Activated CD8-positive, alpha-beta memory T cell treated with anti-CD3 and anti-CD28 coated beads, Interleukin-2, amount 50 U/mL, for 1 hour (primary cell): ENCODE data around the gene CCDC182.

ENCODE experiments used
- DNase-seq: peaks from one replicate; pipeline ENCODE4 v3.0.0-alpha.2; 2020; ENCODE audit errors: extremely low read depth

CCDC182 gene

GRCh38 chr17:57727630-57728175 lies 17.4 kb downstream of the CCDC182 start:
- no peak for DNase-seq

DNA sequence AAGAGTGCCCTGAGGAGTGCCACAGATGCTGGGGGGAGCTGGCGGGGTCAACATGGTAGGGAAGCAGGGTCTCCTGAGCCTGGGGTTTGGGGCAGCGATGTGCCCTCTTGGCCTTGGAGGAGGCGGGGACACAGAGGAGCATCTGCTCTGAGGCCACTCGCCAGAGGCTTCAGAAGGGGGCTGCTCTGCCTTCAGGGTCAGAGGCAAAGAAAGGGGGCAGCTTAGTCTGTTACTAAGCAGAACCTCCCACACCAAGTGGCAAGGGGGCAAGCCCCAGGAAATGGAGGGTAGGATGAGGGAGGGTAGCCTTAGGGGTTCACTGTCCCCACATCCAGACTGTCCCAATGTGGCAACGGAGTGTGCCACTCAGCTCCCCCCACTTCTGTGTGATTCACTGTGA lies 18.3 kb downstream of the CCDC182 start:
- no peak for DNase-seq

DNA sequence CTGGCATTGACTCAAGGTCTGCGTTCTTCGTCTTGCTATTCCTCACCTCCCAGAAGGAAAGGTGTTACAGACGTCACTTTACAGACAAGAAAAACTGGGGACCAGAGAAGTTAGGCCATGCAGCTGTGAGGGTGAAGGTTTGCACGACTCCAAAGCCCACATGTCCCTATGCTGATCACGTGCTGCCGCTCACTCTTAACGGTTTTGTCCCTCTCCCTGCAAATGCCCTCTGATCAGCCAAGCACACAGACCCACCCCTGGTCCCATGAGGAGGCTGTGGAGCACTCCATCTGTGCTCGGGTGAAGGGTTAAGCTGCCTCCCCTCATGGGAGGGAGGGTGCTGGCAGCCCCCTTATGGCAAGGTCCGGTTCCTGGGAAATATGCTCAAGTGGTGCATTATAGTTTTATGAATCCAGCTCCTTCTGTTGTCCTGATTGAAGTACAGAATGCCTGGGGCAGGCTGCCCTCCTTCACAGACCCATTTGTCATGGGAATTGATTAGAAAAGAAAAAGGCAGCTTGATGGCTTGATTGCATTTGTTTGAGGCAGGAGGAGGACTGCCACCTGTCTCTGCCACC lies 18.8 kb downstream of the CCDC182 start:
- DNase-seq, result no peak

DNA sequence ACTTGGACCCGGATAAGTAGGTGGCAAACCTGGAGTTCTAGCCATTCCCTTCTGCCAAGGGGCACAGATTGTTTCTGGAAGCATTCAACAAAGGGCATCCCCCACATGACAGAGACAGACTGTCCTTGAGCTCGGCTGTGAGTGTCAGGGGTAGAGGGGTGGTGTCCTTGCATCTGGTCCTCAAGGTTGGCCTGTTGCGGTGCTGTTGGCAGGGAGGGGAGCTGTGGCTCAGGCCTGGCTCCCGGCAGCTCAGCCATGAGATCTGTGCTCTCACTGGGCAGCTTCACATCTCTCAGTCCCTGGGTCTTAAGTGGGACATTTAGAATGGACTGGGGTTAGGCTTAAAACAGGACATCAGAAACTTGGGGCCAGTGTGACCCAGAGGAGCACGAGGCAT lies 20.4 kb downstream of the CCDC182 start:
- no peak for DNase-seq

DNA sequence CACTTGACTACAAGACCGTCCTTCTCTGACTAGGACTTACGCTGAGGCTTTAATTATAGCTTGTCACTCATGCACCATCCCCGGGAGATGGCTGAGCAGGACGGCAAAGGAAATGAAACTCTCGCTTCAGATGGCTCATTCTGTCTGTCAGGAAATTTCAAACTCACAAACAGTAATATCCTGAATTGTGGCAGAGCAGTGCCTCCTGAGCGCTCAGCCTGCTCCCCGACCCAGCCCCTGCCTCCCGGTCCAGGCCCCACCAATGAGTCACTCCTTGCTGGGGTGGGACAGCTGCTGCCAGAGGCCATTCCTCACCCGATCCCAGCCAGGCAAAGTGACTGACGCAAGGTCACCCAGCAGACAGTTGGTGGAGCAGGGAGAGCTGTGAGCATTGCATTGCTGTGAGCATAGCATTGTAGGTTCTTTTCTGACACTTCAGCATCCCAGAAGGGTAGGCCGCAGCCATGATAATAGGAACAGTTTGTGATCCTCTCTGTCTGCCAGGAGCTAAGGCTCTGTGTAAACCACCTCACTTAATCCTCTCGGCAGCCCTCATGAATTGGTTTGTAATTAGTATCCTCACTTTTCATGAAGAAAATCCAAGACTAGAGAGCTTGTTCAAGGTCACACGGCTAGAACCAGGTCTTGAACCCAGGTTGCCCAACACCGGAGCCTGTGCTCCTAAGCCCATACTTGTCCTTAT lies 20.9 kb downstream of the CCDC182 start:
- DNase-seq, result no peak

DNA sequence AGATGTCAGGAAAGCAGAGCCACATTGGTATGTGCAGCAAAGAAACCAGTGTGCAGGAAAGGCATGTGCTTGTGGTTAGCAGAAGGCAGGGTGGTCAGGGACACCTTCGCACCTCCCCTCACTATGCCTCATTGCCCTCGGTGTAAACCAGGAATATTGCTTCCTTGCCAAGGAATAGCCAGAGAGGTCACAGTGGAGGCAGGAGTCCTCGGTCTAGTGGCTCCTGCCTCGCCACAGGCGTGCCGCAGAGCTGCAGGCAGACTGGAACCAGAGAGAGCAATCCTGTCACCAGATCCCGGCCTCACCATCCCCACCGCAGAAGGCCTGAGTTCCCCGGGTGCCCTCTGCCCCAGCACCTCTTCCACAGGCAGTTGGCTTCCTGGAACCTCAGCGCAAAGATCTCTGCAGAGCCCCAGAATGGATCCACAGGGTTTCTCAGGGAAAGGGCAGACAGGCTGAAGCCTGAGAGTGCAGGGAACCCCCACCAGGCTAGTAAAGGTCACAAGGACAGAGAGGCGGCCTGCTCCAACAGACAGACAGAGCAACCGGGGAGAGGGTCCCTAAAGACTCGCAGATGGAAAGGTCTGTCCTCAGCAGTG lies 21.6 kb downstream of the CCDC182 start:
- no peak for DNase-seq

DNA sequence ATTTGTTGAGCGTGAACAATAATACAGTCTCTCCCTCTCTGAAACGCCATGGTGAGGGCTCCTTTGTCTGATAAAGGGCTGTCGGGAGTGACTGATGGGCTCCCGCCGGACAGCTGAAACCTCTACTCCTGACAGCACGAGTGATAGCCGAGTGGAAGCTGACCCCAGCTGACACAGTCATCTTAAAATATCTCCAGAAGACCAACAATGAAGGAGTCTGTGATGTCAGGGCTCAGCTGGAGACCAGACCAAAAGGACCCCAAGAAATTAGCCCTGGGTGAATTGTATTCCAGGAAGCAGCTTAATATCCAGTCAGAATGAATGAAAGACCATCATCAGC lies 22.4 kb downstream of the CCDC182 start:
- no peak for DNase-seq

GRCh38 chr17:57721967-57722703 lies 23.0 kb downstream of the CCDC182 start:
- DNase-seq, result no peak

GRCh38 chr17:57720386-57721035 lies 24.6 kb downstream of the CCDC182 start:
- DNase-seq, result no peak

DNA sequence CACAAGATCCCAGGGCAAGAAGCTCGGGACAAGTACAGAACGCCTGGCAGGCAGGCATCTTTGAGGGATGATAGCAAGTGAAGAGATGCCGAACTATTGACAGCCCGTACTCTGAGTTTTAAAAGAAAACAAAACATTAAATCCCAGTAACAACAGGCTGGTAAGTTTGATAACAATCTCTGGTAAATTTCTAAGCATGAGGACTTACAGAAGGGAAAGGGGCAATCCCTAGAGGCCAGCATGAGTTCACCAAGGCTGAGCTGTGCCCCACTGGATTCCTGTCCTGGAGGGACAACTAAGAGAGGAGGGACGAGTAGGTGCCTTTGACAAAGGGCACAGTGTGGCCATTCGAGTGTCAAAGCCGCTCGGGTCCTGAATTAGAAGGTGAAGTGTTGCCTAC lies 26.2 kb downstream of the CCDC182 start:
- no peak for DNase-seq

DNA sequence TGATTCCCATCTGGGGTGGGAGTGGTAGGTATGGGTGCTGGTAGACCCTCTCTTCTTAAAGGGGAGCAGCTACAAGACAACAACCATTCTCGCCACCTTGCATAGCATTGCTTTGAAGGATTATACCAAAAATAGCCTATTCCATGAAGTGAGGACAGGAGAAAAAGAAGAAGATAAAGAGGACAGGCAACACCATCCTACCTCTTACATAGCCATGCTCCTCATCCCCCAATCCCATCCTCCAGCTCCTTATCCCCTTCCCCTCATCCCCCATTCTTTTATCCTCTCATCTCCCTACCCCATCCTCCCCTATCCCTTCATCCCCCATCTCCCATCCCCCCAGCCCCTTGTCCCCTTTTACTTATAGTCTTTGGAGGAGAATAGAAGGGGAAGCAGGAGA lies 29.1 kb downstream of the CCDC182 start:
- DNase-seq, result no peak

DNA sequence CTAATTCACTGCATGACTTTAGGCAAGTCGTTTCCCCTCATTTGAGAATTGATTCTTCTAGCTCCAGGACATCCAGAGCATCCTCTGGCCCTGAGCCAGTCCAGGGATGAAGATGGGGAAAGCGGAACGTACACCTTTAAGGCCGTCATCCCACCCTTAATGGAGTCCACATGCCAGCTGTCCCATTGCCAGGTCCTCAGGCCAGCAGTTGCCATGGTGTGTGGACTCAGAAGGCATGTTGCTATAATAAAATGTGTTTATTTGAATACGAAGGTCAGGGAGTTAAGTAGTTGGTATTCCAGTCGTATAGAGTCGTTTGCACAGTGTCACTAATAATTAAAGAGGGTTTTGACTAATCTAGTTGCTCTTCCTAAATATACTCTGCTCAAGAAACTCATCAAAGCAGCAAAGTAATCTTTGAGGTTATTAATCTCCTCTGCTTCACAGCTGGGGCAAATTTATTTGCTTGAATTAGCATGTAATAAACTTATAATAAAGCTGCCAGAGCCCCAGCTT lies 30.4 kb downstream of the CCDC182 start:
- no peak for DNase-seq

DNA sequence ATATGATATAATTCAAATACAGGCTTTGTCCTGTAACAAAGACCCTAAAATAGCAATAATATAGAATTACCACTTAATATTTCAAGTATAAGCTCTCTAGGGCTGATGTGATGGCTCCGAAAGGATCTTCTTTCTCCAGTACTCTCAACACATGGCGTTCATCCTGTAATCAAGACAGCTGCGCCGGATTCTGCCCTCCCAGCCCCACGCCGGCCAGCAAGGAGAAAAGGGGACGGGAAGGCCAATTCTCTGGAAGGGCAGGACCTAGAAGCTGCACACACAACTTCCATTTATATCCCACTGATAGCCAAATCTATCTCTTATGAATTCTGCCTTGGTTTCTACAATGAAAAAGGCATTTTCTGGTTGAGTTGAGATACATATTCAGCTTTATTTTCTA lies 32.0 kb downstream of the CCDC182 start:
- DNase-seq, result no peak

DNA sequence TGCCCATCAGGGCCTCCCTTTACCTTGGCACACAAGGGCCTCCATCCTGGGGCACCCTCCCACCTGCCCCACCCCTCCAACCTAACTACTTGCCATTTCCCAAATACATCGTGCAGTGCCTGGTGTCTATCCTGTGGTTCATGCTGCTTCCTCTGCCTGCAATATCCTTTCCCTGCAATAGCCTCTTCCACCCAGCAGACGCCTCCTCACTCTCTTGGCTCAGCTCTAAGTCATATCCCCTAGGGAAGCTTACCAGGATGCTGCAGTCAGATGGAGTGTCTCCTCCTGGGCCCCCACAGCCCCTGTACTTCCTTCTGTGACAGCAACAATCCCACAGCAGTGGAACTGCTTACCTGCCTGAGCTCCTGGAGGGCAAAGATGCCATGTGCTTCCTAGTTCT lies 36.7 kb downstream of the CCDC182 start:
- no peak for DNase-seq

DNA sequence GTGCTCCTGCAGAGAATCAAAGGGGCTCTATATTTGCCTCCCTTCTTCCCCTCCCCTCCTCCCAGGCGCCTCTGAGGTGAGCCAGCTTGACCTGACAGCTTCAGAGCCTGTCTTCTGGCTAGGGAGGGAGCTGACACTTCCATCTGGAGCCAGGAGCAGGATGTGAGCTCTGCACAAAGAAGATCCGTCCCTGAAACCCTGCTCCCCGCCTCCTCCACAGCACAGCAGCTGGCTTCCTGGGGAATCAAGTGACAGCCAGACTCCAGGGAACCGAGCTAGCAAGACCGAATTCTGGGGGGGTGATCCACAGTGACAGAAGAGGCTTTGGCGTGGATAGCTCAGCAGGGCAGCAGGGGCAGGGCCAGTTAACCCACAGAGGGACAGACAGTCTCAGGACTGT lies 37.2 kb downstream of the CCDC182 start:
- no peak for DNase-seq

DNA sequence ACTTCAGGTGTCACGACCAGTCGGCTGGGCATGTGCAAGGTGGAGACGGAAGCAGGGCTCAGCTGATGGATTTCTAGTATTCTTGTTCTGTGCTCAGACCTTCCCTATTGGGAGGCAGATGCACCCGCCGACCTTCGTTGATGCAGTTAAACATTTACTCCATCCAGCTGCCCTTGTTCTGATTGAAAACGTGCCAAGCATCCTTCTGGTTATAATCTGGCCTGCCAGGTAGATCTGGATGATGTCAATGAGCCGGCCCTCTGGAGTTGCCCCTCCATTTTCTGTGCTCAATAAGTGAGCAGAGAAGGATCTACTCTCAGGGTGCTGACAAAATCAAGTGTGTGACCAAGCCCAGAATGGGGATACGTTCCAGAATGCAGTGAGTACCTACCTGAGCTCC lies 38.3 kb downstream of the CCDC182 start:
- no peak for DNase-seq

DNA sequence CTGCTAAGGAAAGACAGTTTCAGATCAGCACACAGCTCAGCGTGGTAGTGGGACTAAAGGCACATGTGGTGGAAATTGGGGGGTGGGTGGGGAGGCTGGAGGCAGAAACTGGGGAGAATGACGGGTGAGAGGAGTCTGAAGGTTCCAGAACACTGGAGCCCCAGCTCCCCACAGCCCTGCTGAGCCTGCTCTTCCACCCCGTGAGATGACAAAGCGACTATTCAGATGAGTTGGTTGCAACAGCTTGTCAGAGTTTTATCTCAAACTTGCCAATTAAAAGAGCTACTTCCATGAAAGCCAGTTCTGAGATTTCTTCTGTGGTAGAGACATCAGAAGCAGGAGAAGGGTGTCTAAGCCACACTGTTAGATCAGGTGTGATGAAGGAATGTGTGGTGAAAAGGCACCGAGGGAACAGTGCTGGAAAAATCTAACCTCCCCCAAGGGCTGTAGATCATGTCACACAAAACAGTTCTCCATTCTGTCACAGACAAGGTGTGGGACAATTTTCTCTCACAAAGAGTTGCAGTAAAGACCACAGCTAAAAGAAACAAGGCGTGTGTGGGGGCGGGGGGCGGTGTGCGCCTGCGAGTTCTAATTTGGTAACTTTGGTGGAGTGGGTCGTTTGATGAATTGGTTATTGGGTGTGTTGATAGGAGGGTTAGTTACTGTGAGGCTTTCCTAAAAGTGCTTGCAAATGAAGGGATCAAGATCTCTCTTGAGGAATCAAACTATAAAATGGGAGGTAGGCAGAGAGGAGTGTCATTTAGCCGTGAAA lies 39.0 kb downstream of the CCDC182 start:
- no peak for DNase-seq

DNA sequence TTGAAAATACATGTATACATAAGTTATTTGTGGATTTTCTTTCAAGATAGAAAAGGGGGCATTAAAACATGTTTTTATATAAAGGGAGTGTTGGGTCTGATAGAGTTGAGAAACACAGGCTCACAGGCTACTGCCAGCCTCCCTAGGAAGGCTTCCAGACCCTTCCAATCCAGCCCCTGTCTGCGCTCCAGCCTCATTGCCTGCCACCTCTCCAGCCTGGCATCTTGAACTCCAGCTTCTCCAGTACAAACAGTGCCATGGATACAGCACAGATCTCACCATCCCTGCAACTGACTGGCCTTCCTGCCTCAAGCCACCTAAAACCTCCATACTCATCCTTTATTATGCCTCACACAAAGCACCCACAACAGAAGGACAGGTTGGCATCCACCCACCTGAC lies 40.7 kb downstream of the CCDC182 start:
- no peak for DNase-seq

GRCh38 chr17:57703273-57703672 lies 41.8 kb downstream of the CCDC182 start:
- no peak for DNase-seq

GRCh38 chr17:57701124-57701523 lies 44.0 kb downstream of the CCDC182 start:
- no peak for DNase-seq

DNA sequence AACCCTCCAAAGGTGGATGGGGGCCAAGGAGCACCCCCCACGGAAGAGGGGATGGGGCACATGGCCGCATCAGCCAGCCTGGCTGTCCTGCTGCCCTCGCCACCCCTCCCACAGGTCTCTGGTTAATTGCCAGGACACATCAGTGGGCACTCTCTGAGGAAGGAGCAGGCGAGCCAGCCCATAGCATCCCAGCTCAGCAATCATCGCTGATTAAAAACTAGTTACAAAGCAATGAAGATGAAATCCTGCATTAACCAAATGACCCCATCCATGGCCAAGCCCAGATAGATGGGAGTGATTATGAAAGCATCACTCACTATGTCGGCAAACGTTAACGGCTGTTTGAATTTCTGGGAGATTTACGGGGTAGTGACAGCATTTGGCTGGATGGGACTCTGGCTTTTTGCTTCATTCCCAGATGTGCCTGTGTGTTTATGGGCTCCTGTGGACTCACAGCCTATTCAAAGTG lies 45.3 kb downstream of the CCDC182 start:
- DNase-seq, result no peak
